ENCODE results near the gene TMEM134.
"Not testable (repeated sequence)": the region's sequence is repeated elsewhere in the genome, so short reads cannot be mapped to it uniquely, and the experiment has no call there.

The TMEM134 gene

DNA sequence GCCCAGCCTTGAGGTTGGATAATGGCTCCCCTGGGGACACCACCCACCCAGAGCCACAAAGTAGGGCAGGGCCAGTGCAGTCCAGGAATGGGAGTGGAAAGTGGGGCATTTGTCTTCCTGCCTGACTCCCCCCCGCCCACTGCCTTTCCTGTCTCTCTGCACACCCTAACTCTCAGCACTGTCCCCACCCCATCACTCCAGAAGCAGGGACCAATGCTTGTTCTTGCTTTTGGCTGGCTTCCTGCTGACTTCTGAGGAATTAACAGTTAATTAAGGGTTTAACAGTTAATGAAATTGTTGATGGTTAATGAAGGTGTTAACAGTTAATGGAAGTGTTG lies 31.4 kb upstream of the TMEM134 start:
- no peak for DNase-seq

GRCh38 chr11:67499808-67500483 lies 30.9 kb upstream of the TMEM134 start:
- no peak for DNase-seq

DNA sequence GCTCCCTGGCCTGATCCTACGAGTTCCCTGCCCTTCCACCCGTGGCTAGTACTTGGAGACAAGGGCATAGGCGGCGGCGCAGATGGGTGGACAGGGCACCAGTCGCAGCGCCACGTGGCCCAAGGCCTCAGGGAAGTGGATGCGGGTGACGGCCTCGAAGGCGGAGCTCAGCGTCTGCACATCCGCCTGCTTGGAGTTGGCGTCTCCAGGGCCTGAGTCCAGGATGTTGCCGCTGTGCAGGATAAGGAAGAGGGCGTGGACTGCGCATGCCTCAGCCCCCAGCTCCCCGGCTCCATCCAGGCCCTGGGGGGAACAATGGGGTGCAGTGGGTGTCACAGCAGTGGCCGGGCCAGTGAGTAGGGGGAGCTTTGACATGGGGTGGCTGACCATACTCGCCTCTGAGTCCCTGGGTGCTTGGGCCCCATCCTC lies 29.5 kb upstream of the TMEM134 start:
- DNase-seq: no peak

- DNase-seq: no peak
Measured at GRCh38 chr11:67497656-67498291, 28.7 kb upstream of the TMEM134 start.

DNA sequence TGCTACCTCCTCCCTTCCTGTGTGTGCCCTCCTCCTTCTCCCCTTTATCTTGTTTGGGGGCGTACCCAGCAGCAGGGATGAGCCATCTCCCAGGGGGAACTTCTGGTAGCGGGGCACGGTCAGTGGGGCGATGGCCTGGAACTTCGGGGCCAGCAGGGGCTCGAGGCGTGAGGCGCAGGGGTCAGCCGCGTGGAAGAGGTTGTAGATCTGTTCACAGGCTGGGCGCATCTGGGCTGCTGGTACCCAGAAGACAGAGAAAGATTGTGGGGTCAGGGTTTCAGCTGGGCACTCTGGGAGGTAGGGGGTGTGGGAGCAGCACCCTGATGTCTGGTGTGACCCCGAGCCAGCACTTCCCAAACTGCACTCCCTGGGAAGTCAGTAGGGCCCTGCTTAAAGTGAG lies 27.1 kb upstream of the TMEM134 start:
- no peak for DNase-seq

GRCh38 chr11:67495234-67496005 lies 26.4 kb upstream of the TMEM134 start:
- DNase-seq: no peak

- no peak for DNase-seq
Measured at GRCh38 chr11:67494371-67495233, 25.6 kb upstream of the TMEM134 start.

GRCh38 chr11:67493548-67494370 lies 24.7 kb upstream of the TMEM134 start:
- DNase-seq: no peak

DNA sequence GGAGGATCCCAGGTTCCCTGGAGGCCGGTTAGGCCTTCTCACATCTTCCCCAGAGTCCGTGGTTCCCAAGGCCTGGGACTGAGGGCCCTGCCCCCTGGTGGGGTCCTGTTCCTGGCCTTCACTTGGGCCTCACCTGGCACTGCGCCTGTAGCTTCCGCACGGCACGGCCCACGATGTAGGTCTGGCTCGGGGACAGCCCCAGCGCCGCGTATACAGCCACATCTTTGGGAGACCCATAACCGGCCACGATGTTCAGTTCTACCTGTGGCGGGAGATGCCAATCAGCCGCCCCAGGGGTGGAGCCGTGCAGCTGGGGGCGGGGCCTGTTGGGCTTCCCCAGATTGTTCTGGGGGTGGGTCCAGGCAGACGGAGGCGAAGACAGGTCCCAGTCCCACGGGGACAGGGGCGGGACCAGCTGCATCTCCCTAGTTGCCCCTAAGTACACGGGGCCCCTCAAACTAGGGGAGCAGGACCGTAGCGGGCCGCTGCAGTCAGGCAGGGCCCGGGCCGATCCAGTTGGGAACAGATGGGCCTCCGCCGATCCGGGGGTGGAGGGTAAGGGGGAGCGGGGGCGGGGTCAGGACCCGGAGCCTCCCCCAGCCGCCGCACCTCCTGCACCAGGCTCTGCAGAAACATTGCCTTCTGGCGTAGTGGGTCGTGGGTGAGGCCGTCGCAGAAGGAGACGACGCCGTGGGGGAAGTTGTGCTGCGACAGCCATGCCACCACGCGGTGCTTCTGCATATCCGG lies 23.9 kb upstream of the TMEM134 start:
- DNase-seq: no peak

DNA sequence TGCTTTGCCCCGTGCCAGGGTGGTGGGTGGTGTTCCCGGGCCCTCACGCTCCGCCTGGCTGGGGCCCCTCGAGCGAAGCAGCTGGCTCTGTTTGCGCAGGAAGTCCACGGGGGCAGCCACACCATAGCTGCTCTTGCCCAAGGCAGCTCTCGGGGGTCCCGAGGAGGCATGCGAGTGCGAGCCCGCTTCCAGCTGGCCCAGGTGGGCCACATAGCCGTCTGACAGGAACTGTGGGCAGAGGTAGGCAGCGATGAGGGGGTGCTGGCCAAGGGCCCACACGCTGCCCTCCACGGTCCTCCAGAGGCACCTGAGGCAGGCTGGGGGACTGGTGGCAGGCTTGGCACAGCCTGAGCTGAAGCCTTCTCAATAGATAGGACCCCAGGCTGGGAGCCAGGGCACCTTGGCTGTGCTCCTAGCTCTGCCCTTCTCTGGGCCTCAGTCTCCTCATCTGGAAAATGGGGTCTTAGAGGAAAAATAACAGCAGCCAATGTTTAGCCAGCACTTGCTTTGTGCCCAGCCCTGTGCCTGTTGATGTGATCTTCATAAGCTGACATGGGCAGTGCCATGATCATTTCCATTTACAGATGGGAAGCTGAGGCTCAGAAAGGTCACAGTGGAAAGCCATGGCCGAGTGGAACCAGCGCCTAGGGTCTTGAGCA lies 23.1 kb upstream of the TMEM134 start:
- DNase-seq: no peak

GRCh38 chr11:67491276-67492068 lies 22.4 kb upstream of the TMEM134 start:
- no peak for DNase-seq

DNA sequence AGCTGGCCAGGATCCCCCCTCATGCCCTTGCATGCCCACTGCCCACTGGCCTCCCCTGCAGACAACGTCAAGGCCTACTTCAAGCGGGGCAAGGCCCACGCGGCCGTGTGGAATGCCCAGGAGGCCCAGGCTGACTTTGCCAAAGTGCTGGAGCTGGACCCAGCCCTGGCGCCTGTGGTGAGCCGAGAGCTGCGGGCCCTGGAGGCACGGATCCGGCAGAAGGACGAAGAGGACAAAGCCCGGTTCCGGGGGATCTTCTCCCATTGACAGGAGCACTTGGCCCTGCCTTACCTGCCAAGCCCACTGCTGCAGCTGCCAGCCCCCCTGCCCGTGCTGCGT lies 21.6 kb upstream of the TMEM134 start:
- no peak for DNase-seq

DNA sequence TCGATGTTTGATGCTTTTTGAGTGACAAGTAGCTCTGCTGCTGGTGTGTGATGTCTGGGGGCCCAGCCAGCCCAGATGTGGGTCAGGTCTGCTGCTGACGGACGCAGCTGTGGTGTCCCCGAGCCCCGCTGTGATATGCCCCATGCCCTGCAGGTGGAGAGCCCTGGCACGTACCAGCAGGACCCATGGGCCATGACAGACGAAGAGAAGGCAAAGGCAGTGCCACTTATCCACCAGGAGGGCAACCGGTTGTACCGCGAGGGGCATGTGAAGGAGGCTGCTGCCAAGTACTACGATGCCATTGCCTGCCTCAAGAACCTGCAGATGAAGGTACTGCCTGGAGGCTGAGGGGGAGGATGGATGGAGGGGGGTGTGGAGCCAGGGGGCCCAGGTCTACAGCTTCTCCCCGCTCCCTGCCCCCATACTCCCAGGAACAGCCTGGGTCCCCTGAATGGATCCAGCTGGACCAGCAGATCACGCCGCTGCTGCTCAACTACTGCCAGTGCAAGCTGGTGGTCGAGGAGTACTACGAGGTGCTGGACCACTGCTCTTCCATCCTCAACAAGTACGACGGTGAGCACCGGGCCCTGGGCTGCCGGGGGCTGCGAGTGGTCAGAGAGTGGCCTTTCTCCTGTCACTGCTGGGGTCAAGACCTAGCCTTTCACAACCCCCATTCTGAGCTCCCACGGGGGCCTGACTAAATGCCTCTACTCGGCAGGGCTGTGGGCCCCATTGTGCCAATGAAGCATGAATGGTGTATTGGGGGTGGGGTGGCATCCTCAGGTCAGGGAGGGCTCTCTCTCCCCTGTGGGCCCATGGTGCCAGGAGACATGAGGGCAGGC lies 21.1 kb upstream of the TMEM134 start:
- no peak for DNase-seq

DNA sequence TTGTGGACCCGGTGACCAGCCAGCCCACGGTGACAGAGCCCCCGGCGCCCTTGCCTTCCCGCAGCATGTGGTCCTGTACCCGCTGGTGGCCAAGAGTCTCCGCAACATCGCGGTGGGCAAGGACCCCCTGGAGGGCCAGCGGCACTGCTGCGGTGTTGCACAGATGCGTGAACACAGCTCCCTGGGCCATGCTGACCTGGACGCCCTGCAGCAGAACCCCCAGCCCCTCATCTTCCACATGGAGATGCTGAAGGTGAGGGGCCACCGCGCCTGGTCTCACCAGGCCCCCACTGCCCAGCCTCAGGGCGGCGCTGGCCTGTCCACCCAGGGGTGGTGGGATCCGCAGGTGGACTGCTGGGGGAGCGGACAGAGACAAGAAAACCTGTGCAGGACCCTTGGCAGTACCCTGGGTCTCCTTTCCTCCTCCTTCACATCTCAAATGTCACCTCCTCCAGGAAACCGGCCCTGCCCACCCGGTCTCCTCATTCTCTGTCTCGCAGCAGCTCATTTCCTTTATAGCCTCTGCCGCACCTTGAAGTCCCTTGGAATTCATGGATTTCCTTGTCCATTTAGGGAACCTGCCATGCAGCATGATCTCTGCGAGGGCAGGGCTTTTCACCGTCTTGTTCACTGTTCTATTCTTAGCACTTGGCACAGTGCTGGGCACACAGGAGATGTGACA lies 20.3 kb upstream of the TMEM134 start:
- DNase-seq: no peak

GRCh38 chr11:67486481-67487195 lies 17.6 kb upstream of the TMEM134 start:
- DNase-seq: no peak

DNA sequence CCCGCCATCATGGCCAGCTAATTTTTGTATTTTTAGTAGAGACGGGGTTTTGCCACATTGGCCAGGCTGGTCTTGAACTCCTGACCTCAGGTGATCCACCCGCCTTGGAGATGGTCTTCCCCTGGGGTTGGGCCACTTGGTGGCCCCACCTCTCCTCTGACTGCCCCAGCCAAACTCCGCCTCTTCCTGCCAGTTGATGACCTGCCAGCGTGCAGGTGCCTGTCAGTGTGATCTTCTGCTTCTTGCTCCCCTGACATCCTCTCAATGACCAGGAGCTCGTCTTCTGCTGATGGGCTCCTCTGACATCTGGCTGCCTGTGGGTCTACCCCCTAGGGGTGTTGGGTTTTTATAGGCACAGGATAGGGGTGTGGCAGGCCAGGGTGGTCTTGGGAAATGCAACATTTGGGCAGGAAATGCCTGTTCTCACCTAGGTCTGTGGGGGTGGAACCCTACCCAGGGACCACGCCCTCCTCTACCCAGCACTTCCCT lies 16.9 kb upstream of the TMEM134 start:
- not testable (repeated sequence) for DNase-seq

GRCh38 chr11:67484847-67485311 lies 15.8 kb upstream of the TMEM134 start:
- no peak for DNase-seq
